GM23338 (cell line): Measurements from ENCODE around the gene ELAPOR1.

Source experiments
- CTCF ChIP-seq, 2 experiments: fragments of 200-600 bp in 1 of 2; sonication (generic) in 1 of 2; conservative IDR thresholded peaks; 2 replicates each; pipeline versions ENCODE4 v1.5.1 to v1.6.1; 2016 to 2017; ENCODE audit warnings: antibody characterized with exemption in 2 of 2, low read depth in 2 of 2, mild to moderate bottlenecking in 2 of 2, moderate library complexity in 1 of 2
- EZH2 ChIP-seq: fragments of 200-600 bp; sonication (generic); IDR thresholded peaks from one replicate; pipeline ENCODE4 v1.8.0; 2017; ENCODE audit warnings: antibody characterized with exemption, mild to moderate bottlenecking, low read depth; ENCODE audit not compliant: unreplicated experiment
- EZH2phosphoT487 ChIP-seq: fragments of 200-600 bp; sonication (generic); IDR thresholded peaks from one replicate; pipeline ENCODE4 v1.8.1; 2018; ENCODE audit warnings: antibody characterized with exemption; ENCODE audit not compliant: unreplicated experiment
- JUNB ChIP-seq: IDR thresholded peaks from one replicate; pipeline ENCODE4 v1.6.1; 2016; ENCODE audit warnings: antibody characterized with exemption; ENCODE audit not compliant: unreplicated experiment

DNA sequence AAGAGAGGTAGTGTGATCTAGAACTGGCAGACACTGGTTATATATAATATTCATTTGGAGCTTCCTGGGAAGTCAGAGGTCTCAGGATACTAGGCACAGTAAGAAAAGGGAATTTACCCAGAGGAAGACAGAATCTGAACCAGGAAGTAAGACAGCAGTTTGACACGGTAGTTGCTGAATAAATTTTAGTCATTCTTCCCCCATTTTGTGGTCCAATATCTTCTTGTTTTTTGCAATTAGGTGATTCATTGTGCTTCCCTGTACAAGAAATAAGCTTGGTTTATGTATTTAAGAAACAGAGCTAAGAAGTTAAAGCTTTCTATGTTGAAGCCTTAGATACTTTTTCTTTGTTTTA lies 22.1 kb upstream of the ELAPOR1 start:
- TF ChIP-seq CTCF (conservative IDR thresholded peaks at IDR 0.05; ENCODE audit: low read depth in 2 of 2): no peak
- no peak for TF ChIP-seq EZH2
- no peak for TF ChIP-seq JUNB
- no peak for TF ChIP-seq EZH2phosphoT487
